Neural cell (in vitro differentiated cells): ENCODE data around the gene ANKRD6. TPM values are rescaled to one million over a fixed set of nuclear protein-coding genes. Genes with fewer than 3 reads are reported as not detected.

Experiments used
- H2AFZ ChIP-seq: fragments of 200-600, 300-800 bp; sonication (generic), shearing (Covaris generic); 2 replicates; pipeline ENCODE4 v1.6.0; 2014; ENCODE audit warnings: low read depth, mild to moderate bottlenecking, antibody characterized with exemption, low read length, moderate library complexity
- H3F3A ChIP-seq: fragments of 200-600 bp; shearing (Covaris generic); 2 replicates; pipeline ENCODE4 v1.6.1; 2016; ENCODE audit warnings: mild to moderate bottlenecking, moderate library complexity, mixed read lengths, antibody characterized with exemption, low read length; ENCODE audit not compliant: insufficient read depth, poor library complexity, severe bottlenecking
- H3K27ac ChIP-seq: fragments of 200-600, 300-800 bp; sonication (generic), shearing (Covaris generic); 2 replicates; pipeline ENCODE4 v1.5.1; 2014; ENCODE audit warnings: mild to moderate bottlenecking, low read length, moderate library complexity
- H3K27me3 ChIP-seq: fragments of 300-800, 200-600 bp; sonication (generic), shearing (Covaris generic); 2 replicates; pipeline ENCODE4 v1.6.0; 2014; ENCODE audit warnings: mild to moderate bottlenecking, low read depth, low read length, moderate library complexity; ENCODE audit not compliant: insufficient read depth
- H3K36me3 ChIP-seq: fragments of 300-800, 200-600 bp; sonication (generic), shearing (Covaris generic); 2 replicates; pipeline ENCODE4 v1.5.1; 2014; ENCODE audit warnings: mild to moderate bottlenecking, antibody characterized with exemption, low read length, moderate library complexity; ENCODE audit not compliant: insufficient read depth
- H3K4me2 ChIP-seq: fragments of 300-800, 200-600 bp; sonication (generic), shearing (Covaris generic); 2 replicates; pipeline ENCODE4 v1.6.0; 2014; ENCODE audit warnings: mild to moderate bottlenecking, low read length
- H3K4me3 ChIP-seq: fragments of 300-800, 200-600 bp; sonication (generic), shearing (Covaris generic); 2 replicates; pipeline ENCODE4 v1.5.1; 2014; ENCODE audit warnings: mild to moderate bottlenecking, low read length, moderate library complexity
- H3K79me2 ChIP-seq: fragments of 200-600 bp; shearing (Covaris generic); replicated peaks from 2 replicates; pipeline ENCODE4 v1.6.0; 2014; ENCODE audit warnings: mild to moderate bottlenecking, low read length, moderate library complexity; ENCODE audit not compliant: insufficient read depth
- H3K9ac ChIP-seq: fragments of 300-800, 200-600 bp; sonication (generic), shearing (Covaris generic); 2 replicates; pipeline ENCODE4 v1.6.1; 2016; ENCODE audit warnings: mild to moderate bottlenecking, low read length, mixed read lengths
- H3K9me2 ChIP-seq: fragments of 200-600 bp; shearing (Covaris generic); 2 replicates; pipeline ENCODE4 v1.6.1; 2016; ENCODE audit warnings: mild to moderate bottlenecking, low read length, mixed read lengths; ENCODE audit not compliant: insufficient read depth
- H3K9me3 ChIP-seq: fragments of 200-600, 300-800 bp; sonication (generic), shearing (Covaris generic); 2 replicates; pipeline ENCODE4 v1.6.1; 2016; ENCODE audit warnings: mild to moderate bottlenecking, mixed run types, low read length, moderate library complexity, mixed read lengths
- H4K20me1 ChIP-seq: fragments of 200-600 bp; shearing (Covaris generic); 2 replicates; pipeline ENCODE4 v1.6.1; 2016; ENCODE audit warnings: mild to moderate bottlenecking, mixed run types; ENCODE audit not compliant: insufficient read depth
- EP300 ChIP-seq: fragments of 450-650 bp; conservative IDR thresholded peaks from 2 replicates; pipeline ENCODE4 v1.6.1; 2014; ENCODE audit warnings: antibody characterized with exemption, mild to moderate bottlenecking, moderate library complexity; ENCODE audit not compliant: poor library complexity, severe bottlenecking
- EZH2 ChIP-seq: fragments of 200-600, 300-800 bp; shearing (Covaris generic), sonication (generic); IDR thresholded peaks from 2 replicates; pipeline ENCODE4 v1.6.1; 2014; ENCODE audit warnings: antibody characterized with exemption, low read length, borderline replicate concordance, mild to moderate bottlenecking; ENCODE audit not compliant: insufficient read depth, poor library complexity, severe bottlenecking
- MXI1 ChIP-seq: fragments of 450-650 bp; conservative IDR thresholded peaks from 2 replicates; pipeline ENCODE4 v1.6.1; 2014; ENCODE audit warnings: antibody characterized with exemption, mild to moderate bottlenecking; ENCODE audit not compliant: poor library complexity, severe bottlenecking
- POLR2AphosphoS5 ChIP-seq: IDR thresholded peaks from 2 replicates; pipeline ENCODE4 v1.6.1; 2012
- RAD21 ChIP-seq: fragments of 450-650 bp; conservative IDR thresholded peaks from 2 replicates; pipeline ENCODE4 v1.6.1; 2014; ENCODE audit warnings: antibody characterized with exemption, mild to moderate bottlenecking, moderate library complexity
- SMC3 ChIP-seq: fragments of 450-650 bp; conservative IDR thresholded peaks from 2 replicates; pipeline ENCODE4 v1.6.1; 2014; ENCODE audit warnings: antibody characterized with exemption, mild to moderate bottlenecking, moderate library complexity; ENCODE audit not compliant: poor library complexity
- TAF1 ChIP-seq: IDR thresholded peaks from 2 replicates; pipeline ENCODE4 v1.6.1; 2012; ENCODE audit warnings: low read depth
- polyA plus RNA-seq: library from polyadenylated mRNA; depleted of rRNA; stranded (reverse); fragments of >200 nt; gene quantifications from 2 replicates; pipeline ENCODE4 v1.2.3, GENCODE V29; 2014
- TF ChIP-seq, protein P1 (sequence below): IDR thresholded peaks from 2 replicates; pipeline ENCODE4 v1.6.1; 2012; ENCODE audit warnings: borderline replicate concordance
- TF ChIP-seq, protein P2 (sequence below): fragments of 450-650 bp; IDR thresholded peaks from 2 replicates; pipeline ENCODE4 v1.5.1; 2014; ENCODE audit warnings: antibody characterized with exemption, mild to moderate bottlenecking, moderate library complexity; ENCODE audit not compliant: poor library complexity, severe bottlenecking

ANKRD6 gene
- polyA plus RNA-seq, 1 donor from 2014 or later, result 43.5 TPM

DNA sequence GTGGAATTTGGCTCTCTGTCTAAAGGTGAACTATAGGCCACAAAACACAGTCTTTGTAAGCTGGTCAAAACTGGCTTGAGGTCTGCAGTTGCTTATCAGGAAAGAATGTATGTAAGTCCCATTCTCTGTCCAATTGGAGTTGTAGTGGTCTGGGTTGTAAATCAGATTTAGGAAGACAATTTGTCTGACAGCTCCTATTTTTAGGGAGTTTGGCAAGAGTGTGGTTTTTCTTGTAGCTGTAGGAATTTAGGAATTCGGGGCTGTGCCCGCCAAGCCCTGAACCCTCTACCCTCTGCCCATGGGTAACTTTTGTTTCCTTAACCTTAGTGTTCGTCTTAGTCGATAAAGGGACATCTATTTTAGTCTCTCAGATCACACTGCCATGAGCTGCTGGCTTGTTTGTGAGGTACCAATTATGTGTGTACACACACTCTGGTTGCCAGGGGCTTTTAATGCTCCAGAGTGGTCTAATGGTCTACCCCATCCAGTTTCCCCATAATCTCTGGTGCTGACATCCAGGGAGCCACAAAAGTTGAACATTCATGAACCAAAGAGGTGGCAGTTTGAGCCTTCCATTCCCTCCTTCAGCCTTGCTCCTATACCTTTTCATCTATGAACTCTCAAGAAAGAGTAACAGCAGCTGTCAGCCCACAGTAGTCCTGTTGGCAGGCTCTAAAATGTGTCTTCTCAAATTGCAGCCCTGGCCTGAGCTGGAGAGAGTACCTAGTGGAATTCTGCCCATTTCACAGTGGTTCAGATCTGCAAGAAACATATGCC, 93.0 kb downstream of the ANKRD6 start:
- Histone ChIP-seq H3K27me3 (no peaks in the 10 kb centered on the region), H3K79me2 (no peaks in the 10 kb centered on the region), H4K20me1 (no peaks in the 10 kb centered on the region), H3F3A (no peaks in the 10 kb centered on the region), H3K9me3 (no peaks in the 10 kb centered on the region), H3K4me2 (no peak overlapping the region), H3K9me2 (no peaks in the 10 kb centered on the region), H2AFZ (no peak overlapping the region), H3K4me3 (no peak overlapping the region), H3K9ac (no peak overlapping the region), H3K36me3 (no peaks in the 10 kb centered on the region), H3K27ac (no peak overlapping the region)
- no peak for TF ChIP-seq EP300
- TF ChIP-seq, protein P1, sequence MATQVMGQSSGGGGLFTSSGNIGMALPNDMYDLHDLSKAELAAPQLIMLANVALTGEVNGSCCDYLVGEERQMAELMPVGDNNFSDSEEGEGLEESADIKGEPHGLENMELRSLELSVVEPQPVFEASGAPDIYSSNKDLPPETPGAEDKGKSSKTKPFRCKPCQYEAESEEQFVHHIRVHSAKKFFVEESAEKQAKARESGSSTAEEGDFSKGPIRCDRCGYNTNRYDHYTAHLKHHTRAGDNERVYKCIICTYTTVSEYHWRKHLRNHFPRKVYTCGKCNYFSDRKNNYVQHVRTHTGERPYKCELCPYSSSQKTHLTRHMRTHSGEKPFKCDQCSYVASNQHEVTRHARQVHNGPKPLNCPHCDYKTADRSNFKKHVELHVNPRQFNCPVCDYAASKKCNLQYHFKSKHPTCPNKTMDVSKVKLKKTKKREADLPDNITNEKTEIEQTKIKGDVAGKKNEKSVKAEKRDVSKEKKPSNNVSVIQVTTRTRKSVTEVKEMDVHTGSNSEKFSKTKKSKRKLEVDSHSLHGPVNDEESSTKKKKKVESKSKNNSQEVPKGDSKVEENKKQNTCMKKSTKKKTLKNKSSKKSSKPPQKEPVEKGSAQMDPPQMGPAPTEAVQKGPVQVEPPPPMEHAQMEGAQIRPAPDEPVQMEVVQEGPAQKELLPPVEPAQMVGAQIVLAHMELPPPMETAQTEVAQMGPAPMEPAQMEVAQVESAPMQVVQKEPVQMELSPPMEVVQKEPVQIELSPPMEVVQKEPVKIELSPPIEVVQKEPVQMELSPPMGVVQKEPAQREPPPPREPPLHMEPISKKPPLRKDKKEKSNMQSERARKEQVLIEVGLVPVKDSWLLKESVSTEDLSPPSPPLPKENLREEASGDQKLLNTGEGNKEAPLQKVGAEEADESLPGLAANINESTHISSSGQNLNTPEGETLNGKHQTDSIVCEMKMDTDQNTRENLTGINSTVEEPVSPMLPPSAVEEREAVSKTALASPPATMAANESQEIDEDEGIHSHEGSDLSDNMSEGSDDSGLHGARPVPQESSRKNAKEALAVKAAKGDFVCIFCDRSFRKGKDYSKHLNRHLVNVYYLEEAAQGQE, result no peak
- no peak for TF ChIP-seq POLR2AphosphoS5
- no peak for TF ChIP-seq SMC3
- TF ChIP-seq RAD21, result no peak
- TF ChIP-seq EZH2, result no peak
- TF ChIP-seq TAF1, result no peak
- no peak for TF ChIP-seq MXI1

GRCh38 chr6:89526563-89526869, 93.6 kb downstream of the ANKRD6 start:
- H3K9me2 ChIP-seq, result no peaks in the 10 kb centered on the region
- no peaks in the 10 kb centered on the region for H3K9me3 ChIP-seq
- H4K20me1 ChIP-seq, result no peaks in the 10 kb centered on the region
- no peak overlapping the region for H3K4me3 ChIP-seq
- no peak overlapping the region for H3K4me2 ChIP-seq
- no peak overlapping the region for H2AFZ ChIP-seq
- no peaks in the 10 kb centered on the region for H3K27me3 ChIP-seq
- TF ChIP-seq TAF1 (no peak), RAD21 (no peak), MXI1 (no peak), EZH2 (no peak), POLR2AphosphoS5 (no peak), EP300 (no peak), SMC3 (no peak)
- TF ChIP-seq, protein P2, sequence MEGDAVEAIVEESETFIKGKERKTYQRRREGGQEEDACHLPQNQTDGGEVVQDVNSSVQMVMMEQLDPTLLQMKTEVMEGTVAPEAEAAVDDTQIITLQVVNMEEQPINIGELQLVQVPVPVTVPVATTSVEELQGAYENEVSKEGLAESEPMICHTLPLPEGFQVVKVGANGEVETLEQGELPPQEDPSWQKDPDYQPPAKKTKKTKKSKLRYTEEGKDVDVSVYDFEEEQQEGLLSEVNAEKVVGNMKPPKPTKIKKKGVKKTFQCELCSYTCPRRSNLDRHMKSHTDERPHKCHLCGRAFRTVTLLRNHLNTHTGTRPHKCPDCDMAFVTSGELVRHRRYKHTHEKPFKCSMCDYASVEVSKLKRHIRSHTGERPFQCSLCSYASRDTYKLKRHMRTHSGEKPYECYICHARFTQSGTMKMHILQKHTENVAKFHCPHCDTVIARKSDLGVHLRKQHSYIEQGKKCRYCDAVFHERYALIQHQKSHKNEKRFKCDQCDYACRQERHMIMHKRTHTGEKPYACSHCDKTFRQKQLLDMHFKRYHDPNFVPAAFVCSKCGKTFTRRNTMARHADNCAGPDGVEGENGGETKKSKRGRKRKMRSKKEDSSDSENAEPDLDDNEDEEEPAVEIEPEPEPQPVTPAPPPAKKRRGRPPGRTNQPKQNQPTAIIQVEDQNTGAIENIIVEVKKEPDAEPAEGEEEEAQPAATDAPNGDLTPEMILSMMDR, result no peak
- TF ChIP-seq, protein P1, result no peak
- H3K79me2 ChIP-seq, result no peaks in the 10 kb centered on the region
- no peak overlapping the region for H3K9ac ChIP-seq
- H3K36me3 ChIP-seq, result no peaks in the 10 kb centered on the region
- no peak overlapping the region for H3K27ac ChIP-seq
- no peaks in the 10 kb centered on the region for H3F3A ChIP-seq
